IMR-90 (cell line): Measurements from ENCODE around the gene CYSTM1. TPM values are rescaled to one million over a fixed set of nuclear protein-coding genes. Genes with fewer than 3 reads are reported as not detected.

ENCODE experiments used
- ATAC-seq: fragments of 200-7000 bp; cut with Tn5 transposase; 2 replicates; pipeline ENCODE4 v1.9.1; 2020; ENCODE audit warnings: low read depth, mild to moderate bottlenecking, moderate library complexity
- BruUV-seq: library from RNA; stranded (reverse); fragments of 400-500 nt; replicated peaks from 2 replicates; lab custom pipeline; 2021; lab: Mats Ljungman, UMichigan
- CTCF ChIA-PET: fragments of 300-600 bp; formaldehyde crosslinking; extraction: SDS; loops from one replicate; lab custom pipeline; 2021; ENCODE audit warnings: antibody characterized with exemption; lab: Yijun Ruan, JAX
- POLR2A ChIA-PET: fragments of 300-600 bp; sonication (Branson Sonifier 250); formaldehyde crosslinking; loops from one replicate; lab custom pipeline; 2022; ENCODE audit warnings: antibody characterized with exemption; ENCODE audit not compliant: unreplicated experiment; lab: Charles Lee
- DNase-seq: peaks from one replicate; pipeline ENCODE4 v3.0.0; 2013
- H2AFZ ChIP-seq: replicated peaks from 2 replicates; pipeline ENCODE3; 2013; ENCODE audit warnings: low read length, mild to moderate bottlenecking; ENCODE audit not compliant: poor library complexity
- H2AK5ac ChIP-seq: 2 replicates; pipeline ENCODE4 v1.6.1; 2013; ENCODE audit warnings: low read depth, low read length, inconsistent platforms
- H2AK9ac ChIP-seq: replicated peaks from 2 replicates; pipeline ENCODE3; 2013; ENCODE audit warnings: mild to moderate bottlenecking, low read depth, low read length, moderate library complexity; ENCODE audit not compliant: poor library complexity
- H2BK120ac ChIP-seq: 2 replicates; pipeline ENCODE4 v1.6.1; 2013; ENCODE audit warnings: low read depth, low read length, inconsistent platforms
- H2BK15ac ChIP-seq: 3 replicates; pipeline ENCODE4 v1.6.1; 2013; ENCODE audit warnings: low read depth, low read length, inconsistent platforms
- H2BK20ac ChIP-seq: 2 replicates; pipeline ENCODE4 v1.6.1; 2013; ENCODE audit warnings: low read depth, mild to moderate bottlenecking, inconsistent platforms, low read length, moderate library complexity
- H2BK5ac ChIP-seq: 2 replicates; pipeline ENCODE4 v1.6.1; 2013; ENCODE audit warnings: mild to moderate bottlenecking, low read depth, low read length, inconsistent platforms; ENCODE audit not compliant: poor library complexity, severe bottlenecking
- H3K14ac ChIP-seq: replicated peaks from 2 replicates; pipeline ENCODE4 v1.6.1; 2013; ENCODE audit warnings: low read depth, low read length, inconsistent platforms
- H3K18ac ChIP-seq: 2 replicates; pipeline ENCODE4 v1.6.1; 2013; ENCODE audit warnings: low read depth, low read length, control low read depth
- H3K23ac ChIP-seq: 2 replicates; pipeline ENCODE4 v1.6.1; 2013; ENCODE audit warnings: low read depth, low read length, inconsistent platforms
- H3K27ac ChIP-seq: 2 replicates; pipeline ENCODE4 v1.5.1; 2013; ENCODE audit warnings: mild to moderate bottlenecking, control low read depth, low read length; ENCODE audit not compliant: insufficient read depth
- H3K27me3 ChIP-seq: 2 replicates; pipeline ENCODE4 v1.6.1; 2013; ENCODE audit warnings: low read length; ENCODE audit not compliant: control insufficient read depth, insufficient read depth
- H3K36me3 ChIP-seq: 2 replicates; pipeline ENCODE4 v1.6.1; 2013; ENCODE audit warnings: low read length, mixed read lengths; ENCODE audit not compliant: control insufficient read depth, insufficient read depth
- H3K4ac ChIP-seq: 2 replicates; pipeline ENCODE4 v1.6.1; 2013; ENCODE audit warnings: low read depth, low read length, inconsistent platforms
- H3K4me1 ChIP-seq: 2 replicates; pipeline ENCODE4 v1.6.1; 2013; ENCODE audit warnings: low read length, mixed read lengths; ENCODE audit not compliant: control insufficient read depth, insufficient read depth
- H3K4me2 ChIP-seq: 2 replicates; pipeline ENCODE4 v1.6.1; 2013; ENCODE audit warnings: low read depth, mild to moderate bottlenecking, control low read depth, low read length, moderate library complexity
- H3K4me3 ChIP-seq: 2 replicates; pipeline ENCODE4 v1.5.1; 2013; ENCODE audit warnings: low read depth, mild to moderate bottlenecking, control low read depth, low read length, moderate library complexity; ENCODE audit not compliant: insufficient read depth
- H3K56ac ChIP-seq: 2 replicates; pipeline ENCODE4 v1.6.1; 2013; ENCODE audit warnings: low read length, inconsistent platforms; ENCODE audit not compliant: insufficient read depth; ENCODE audit errors: extremely low read depth
- H3K79me1 ChIP-seq, 2 experiments: 2 replicates each; pipeline ENCODE4 v1.6.1; 2013; ENCODE audit warnings: low read length in 2 of 2, inconsistent platforms in 1 of 2, low read depth in 1 of 2
- H3K9ac ChIP-seq: 2 replicates; pipeline ENCODE4 v1.6.1; 2013; ENCODE audit warnings: low read depth, low read length, control low read depth
- H3K9me1 ChIP-seq: 2 replicates; pipeline ENCODE4 v1.6.1; 2013; ENCODE audit warnings: low read length, inconsistent platforms; ENCODE audit not compliant: insufficient read depth
- H3K9me3 ChIP-seq: 2 replicates; pipeline ENCODE4 v1.6.1; 2013; ENCODE audit warnings: low read length; ENCODE audit not compliant: control insufficient read depth, insufficient read depth
- H4K20me1 ChIP-seq: 2 replicates; pipeline ENCODE4 v1.6.1; 2013; ENCODE audit warnings: low read length, inconsistent platforms; ENCODE audit not compliant: insufficient read depth
- H4K5ac ChIP-seq: 2 replicates; pipeline ENCODE4 v1.6.1; 2013; ENCODE audit warnings: mild to moderate bottlenecking, low read depth, low read length, control low read depth
- H4K8ac ChIP-seq, 2 experiments: 2 replicates each; pipeline ENCODE4 v1.6.1; 2013; ENCODE audit warnings: low read depth in 2 of 2, low read length in 2 of 2, control low read depth in 1 of 2, inconsistent platforms in 1 of 2
- H4K91ac ChIP-seq: 2 replicates; pipeline ENCODE4 v1.6.1; 2013; ENCODE audit warnings: low read depth, low read length, inconsistent platforms; ENCODE audit not compliant: insufficient read depth
- FOS ChIP-seq: fragments of 150-350 bp; IDR thresholded peaks from 2 replicates; pipeline ENCODE4 v1.6.1; 2016; ENCODE audit warnings: low read depth, low read length
- WGBS, 2 experiments: methylation state at CpG; one replicate each; pipeline versions ENCODE4 v1.1.5 to v1.1.7; 2013; ENCODE audit warnings: missing lambda C conversion rate in 2 of 2; ENCODE audit not compliant: insufficient read length in 1 of 2; ENCODE audit errors: extremely low coverage in 2 of 2; 5-methylcytosine and 5-hydroxymethylcytosine counted together
- dilution Hi-C: fragments of 300-500 bp; cut with HindIII; formaldehyde crosslinking; loops from one replicate; pipeline ENCODE4 v1.14.3; 2018; ENCODE audit warnings: low sequenced_read_pairs; ENCODE audit not compliant: unreplicated experiment
- in situ Hi-C: fragments of 300-500 bp; cut with MboI; formaldehyde crosslinking; loops from 3 replicates; pipeline ENCODE4 v1.14.3; 2019; ENCODE audit warnings: low sequenced_read_pairs, inconsistent platforms, mixed read lengths
- intact Hi-C: fragments of 100-400 bp; cut with micrococcal nuclease; formaldehyde crosslinking; loops from 2 replicates; pipeline ENCODE4 v1.10.0; 2022
- polyA plus RNA-seq, 3 experiments: library from polyadenylated mRNA; depleted of rRNA; stranded (reverse); fragments of >200 nt; gene quantifications; 2 replicates each; pipeline ENCODE4 v1.2.3, GENCODE V29; 2012; ENCODE audit warnings: low replicate concordance in 1 of 3
- total RNA-seq: library from RNA; depleted of rRNA; stranded (reverse); fragments of >200 nt; gene quantifications from 2 replicates; pipeline ENCODE4 v1.2.3, GENCODE V29; 2012
- TF ChIP-seq, protein P1 (sequence below): fragments of 150-350 bp; IDR thresholded peaks from 2 replicates; pipeline ENCODE4 v1.6.1; 2016; ENCODE audit warnings: low read depth, mild to moderate bottlenecking, low read length, moderate library complexity, borderline replicate concordance

CYSTM1 gene
- total and polyA plus RNA-seq, 2 of the 4 experiments (the other 2 are of a cell fraction) = 7.3 to 15.0 TPM

- Histone ChIP-seq H3K27me3 (no peaks in the 10 kb centered on the region), H3K4me2 (no peak overlapping the region), H4K20me1 (no peaks in the 10 kb centered on the region), H2BK15ac (no peak overlapping the region), H4K8ac (no peak overlapping the region), H3K4me1 (no peaks in the 10 kb centered on the region), H2BK5ac (no peak overlapping the region), H2AK9ac (no peak overlapping the region), H3K18ac (no peak overlapping the region), H3K27ac (no peak overlapping the region), H2BK120ac (no peak overlapping the region), H3K9ac (no peak overlapping the region), H2AK5ac (no peak overlapping the region), H3K56ac (no peak overlapping the region), H2BK20ac (no peak overlapping the region), H3K4ac (no peak overlapping the region), H4K91ac (no peak overlapping the region), H3K79me1 (no peaks in the 10 kb centered on the region), H3K9me1 (no peaks in the 10 kb centered on the region), H3K14ac (no peak overlapping the region), H3K23ac (no peak overlapping the region), H4K5ac (no peak overlapping the region), H3K4me3 (no peak overlapping the region), H3K36me3 (no peaks in the 10 kb centered on the region), H3K9me3 (no peaks in the 10 kb centered on the region), H2AFZ (no peak overlapping the region)
- CTCF ChIA-PET = no interaction called here
- peak; percentile 61 for DNase-seq
- POLR2A ChIA-PET = no interaction called here
- dilution Hi-C loops (no loop called here), in situ Hi-C loops (no loop called here), intact Hi-C loops (no loop called here)
- ATAC-seq = no peak; the same call in 1 of the 2 replicates
- peak; percentile 22; the same call in 1 of the 2 replicates for TF ChIP-seq FOS
- TF ChIP-seq, protein P1, sequence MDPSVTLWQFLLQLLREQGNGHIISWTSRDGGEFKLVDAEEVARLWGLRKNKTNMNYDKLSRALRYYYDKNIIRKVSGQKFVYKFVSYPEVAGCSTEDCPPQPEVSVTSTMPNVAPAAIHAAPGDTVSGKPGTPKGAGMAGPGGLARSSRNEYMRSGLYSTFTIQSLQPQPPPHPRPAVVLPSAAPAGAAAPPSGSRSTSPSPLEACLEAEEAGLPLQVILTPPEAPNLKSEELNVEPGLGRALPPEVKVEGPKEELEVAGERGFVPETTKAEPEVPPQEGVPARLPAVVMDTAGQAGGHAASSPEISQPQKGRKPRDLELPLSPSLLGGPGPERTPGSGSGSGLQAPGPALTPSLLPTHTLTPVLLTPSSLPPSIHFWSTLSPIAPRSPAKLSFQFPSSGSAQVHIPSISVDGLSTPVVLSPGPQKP = no peak
- no CpG with 5 or more reads among the region's 4 CpGs for WGBS, 2 experiments
- BruUV-seq = no TSS peak
Observed at GRCh38 chr5:140202078-140202477, 27.1 kb downstream of the CYSTM1 start.
